Measurements from ENCODE around the gene USF1.

DNA sequence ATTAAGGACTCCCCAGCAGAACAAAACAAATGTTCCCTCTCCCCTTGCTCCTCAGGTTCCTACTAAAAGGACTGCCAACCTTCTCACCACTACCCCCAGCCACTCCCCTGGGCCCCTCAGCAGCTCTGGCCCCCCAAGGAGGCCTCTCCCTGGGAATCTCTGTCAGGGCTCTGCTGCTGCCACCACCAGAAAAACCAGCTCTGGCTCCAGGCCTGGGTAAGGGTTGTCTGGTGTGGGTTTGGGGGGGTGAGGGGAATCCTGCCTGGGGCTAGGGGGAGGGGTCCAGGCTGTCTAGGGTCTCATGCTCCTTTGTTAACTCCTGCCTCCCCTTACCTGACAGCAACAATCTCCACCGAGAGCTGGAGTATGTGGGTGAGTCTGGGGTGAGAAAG is 38.8 kb upstream of the USF1 start:
- TF ChIP-seq GATA2 (IDR thresholded peaks at IDR 0.05; ENCODE audit: low read depth, low read length) (no peak), GATA3 (IDR thresholded peaks at IDR 0.05; ENCODE audit: low read depth, low read length) (no peak)

Data from SH-SY5Y (cell line).